ENCODE data around the gene LAMA5. TPM values are rescaled to one million over a fixed set of nuclear protein-coding genes. Genes with fewer than 3 reads are reported as not detected.

Gene LAMA5
- total RNA-seq (2022; extraction: Qiagen RNA extraction; ENCODE audit: low read depth): 311 to 502 TPM (median 462 TPM) in 5 replicates

GRCh38 chr20:62367136-62367632, at the start of gene LAMA5:
Gene LAMA5 (minus strand): TSS chr20:62367312. CDS start chr20:62367245, 67 bp downstream.

GRCh38 chr20:62407221-62407992, 40.3 kb upstream of the LAMA5 start, which contains the start of gene CABLES2:
Gene CABLES2 (minus strand): TSS chr20:62407285. CDS start chr20:62407276, 9 bp downstream.

GRCh38 chr20:62386383-62387218, 19.5 kb upstream of the LAMA5 start, which contains the start of gene RPS21:
Gene RPS21 (plus strand): TSS chr20:62387103. CDS start chr20:62387339, 236 bp downstream.

GRCh38 chr20:62302341-62303061, 64.6 kb downstream of the LAMA5 start, which contains the start of gene ADRM1:
Gene ADRM1 (plus strand): TSS chr20:62302997. CDS start chr20:62303569, 572 bp downstream.

Other genes with a start within 250 kb of the LAMA5 start
- 21.2 to 25.4 TPM (median 23.8 TPM) in 5 replicates for gene LSM14B, start 244.8 kb downstream of the LAMA5 start, total RNA-seq (2022; extraction: Qiagen RNA extraction; ENCODE audit: low read depth)
- 517 to 577 TPM (median 558 TPM) in 5 replicates for gene PSMA7, start 223.9 kb downstream of the LAMA5 start, total RNA-seq (2022; extraction: Qiagen RNA extraction; ENCODE audit: low read depth)
- 6.6 to 11.2 TPM (median 8.8 TPM) in 5 replicates for gene SS18L1, start 223.5 kb downstream of the LAMA5 start, total RNA-seq (2022; extraction: Qiagen RNA extraction; ENCODE audit: low read depth)
- 30.7 to 39.4 TPM (median 36.4 TPM) in 5 replicates for gene MTG2, start 184.3 kb downstream of the LAMA5 start, total RNA-seq (2022; extraction: Qiagen RNA extraction; ENCODE audit: low read depth)
- not detected in 5 replicates for gene HRH3, start 147.0 kb downstream of the LAMA5 start, total RNA-seq (2022; extraction: Qiagen RNA extraction; ENCODE audit: low read depth)
- gene OSBPL2, start 128.8 kb downstream of the LAMA5 start, total RNA-seq (2022; extraction: Qiagen RNA extraction; ENCODE audit: low read depth): 16.4 to 23.5 TPM (median 20.9 TPM) in 5 replicates
- gene ADRM1, start 64.3 kb downstream of the LAMA5 start, total RNA-seq (2022; extraction: Qiagen RNA extraction; ENCODE audit: low read depth): 156 to 190 TPM (median 184 TPM) in 5 replicates
- 2,665 to 3,127 TPM (median 2,845 TPM) in 5 replicates for gene RPS21, start 19.8 kb upstream of the LAMA5 start, total RNA-seq (2022; extraction: Qiagen RNA extraction; ENCODE audit: low read depth)
- gene CABLES2, start 40.0 kb upstream of the LAMA5 start, total RNA-seq (2022; extraction: Qiagen RNA extraction; ENCODE audit: low read depth): 4.2 to 6.4 TPM (median 5.8 TPM) in 5 replicates
- gene RBBP8NL, start 60.2 kb upstream of the LAMA5 start, total RNA-seq (2022; extraction: Qiagen RNA extraction; ENCODE audit: low read depth): 0.25 to 0.80 TPM (median 0.66 TPM) in 5 replicates
- gene GATA5, start 108.7 kb upstream of the LAMA5 start, total RNA-seq (2022; extraction: Qiagen RNA extraction; ENCODE audit: low read depth): 0.37 to 0.88 TPM (median 0.64 TPM) in 5 replicates

Measured in A549 treated with GW870086 at 1 μM for 4 hours (cell line).